Fibroblast of skin of back (primary cell): Measurements from ENCODE around the gene CAMTA1.

Experiments used
- DNase-seq: peaks from one replicate; pipeline ENCODE4 v3.0.0-alpha.2; 2013

Gene CAMTA1

GRCh38 chr1:7174561-7174960, 389.3 kb downstream of the CAMTA1 start:
- no peak for DNase-seq

- no peak for DNase-seq
Observed at GRCh38 chr1:7174980-7175906, 390.0 kb downstream of the CAMTA1 start.

- no peak for DNase-seq
Observed at GRCh38 chr1:7177021-7177420, 391.8 kb downstream of the CAMTA1 start.

- DNase-seq, result no peak
Observed at GRCh38 chr1:7177438-7178146, 392.3 kb downstream of the CAMTA1 start.

- no peak for DNase-seq
Observed at GRCh38 chr1:7178336-7178735, 393.1 kb downstream of the CAMTA1 start.

- no peak for DNase-seq
Observed at GRCh38 chr1:7178741-7179140, 393.5 kb downstream of the CAMTA1 start.

- DNase-seq, result no peak
Observed at GRCh38 chr1:7185721-7186120, 400.5 kb downstream of the CAMTA1 start.

- DNase-seq, result no peak
Observed at GRCh38 chr1:7186382-7187111, 401.3 kb downstream of the CAMTA1 start.

- no peak for DNase-seq
Observed at GRCh38 chr1:7187112-7187493, 401.8 kb downstream of the CAMTA1 start.

GRCh38 chr1:7190261-7190660, 405.0 kb downstream of the CAMTA1 start:
- DNase-seq, result no peak

GRCh38 chr1:7192453-7192852, 407.2 kb downstream of the CAMTA1 start:
- no peak for DNase-seq

- no peak for DNase-seq
Observed at GRCh38 chr1:7196036-7196911, 411.0 kb downstream of the CAMTA1 start.

GRCh38 chr1:7198664-7199063, 413.4 kb downstream of the CAMTA1 start:
- no peak for DNase-seq

- peak; percentile 47 for DNase-seq
Observed at GRCh38 chr1:7199077-7199779, 414.0 kb downstream of the CAMTA1 start.

GRCh38 chr1:7207875-7208646, 422.8 kb downstream of the CAMTA1 start:
- peak; percentile 58 for DNase-seq

- no peak for DNase-seq
Observed at GRCh38 chr1:7208647-7209180, 423.5 kb downstream of the CAMTA1 start.

- DNase-seq, result no peak
Observed at GRCh38 chr1:7209336-7209735, 424.1 kb downstream of the CAMTA1 start.

GRCh38 chr1:7218210-7218832, 433.1 kb downstream of the CAMTA1 start:
- peak; percentile 57 for DNase-seq

- DNase-seq, result no peak
Observed at GRCh38 chr1:7219031-7219430, 433.8 kb downstream of the CAMTA1 start.

- peak; percentile 89 for DNase-seq
Observed at GRCh38 chr1:7220007-7220406, 434.8 kb downstream of the CAMTA1 start.
